Skin of body (tissue), 2 donors: ENCODE measurements around the gene GNAI3. TPM values are rescaled to one million over a fixed set of nuclear protein-coding genes. Genes with fewer than 3 reads are reported as not detected.

Experiments used
- DNase-seq: peaks from one replicate; lab custom pipeline; 2025; lab: John Stamatoyannopoulos, UW
- total RNA-seq: library from RNA; depleted of rRNA; stranded (reverse); fragments of >200 nt; gene quantifications from one replicate; pipeline ENCODE4 v1.2.3, GENCODE V29; 2014

GNAI3 gene
- total RNA-seq, 1 donor from 2014 or later: 11.8 TPM

DNA sequence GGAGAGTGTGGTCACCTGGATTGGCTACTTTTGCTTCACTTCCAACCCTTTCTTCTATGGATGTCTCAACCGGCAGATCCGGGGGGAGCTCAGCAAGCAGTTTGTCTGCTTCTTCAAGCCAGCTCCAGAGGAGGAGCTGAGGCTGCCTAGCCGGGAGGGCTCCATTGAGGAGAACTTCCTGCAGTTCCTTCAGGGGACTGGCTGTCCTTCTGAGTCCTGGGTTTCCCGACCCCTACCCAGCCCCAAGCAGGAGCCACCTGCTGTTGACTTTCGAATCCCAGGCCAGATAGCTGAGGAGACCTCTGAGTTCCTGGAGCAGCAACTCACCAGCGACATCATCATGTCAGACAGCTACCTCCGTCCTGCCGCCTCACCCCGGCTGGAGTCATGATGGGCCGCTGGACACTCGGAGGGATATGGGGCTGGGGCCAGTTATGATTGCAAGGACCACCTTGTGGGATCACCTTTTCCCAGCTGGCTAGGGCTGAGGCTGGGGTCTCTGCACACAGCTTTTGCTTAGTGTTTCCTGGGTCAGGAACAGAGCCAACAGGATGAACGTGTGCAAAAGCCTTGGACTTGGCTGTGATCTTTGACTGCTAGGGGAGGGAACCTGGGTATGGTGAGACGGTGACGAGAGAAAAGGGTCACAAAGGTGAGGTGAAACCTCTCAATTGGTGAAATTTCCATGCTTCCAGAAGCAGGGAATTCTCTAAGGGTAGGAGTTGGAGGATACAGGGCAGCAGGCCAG is 4.3 kb upstream of the GNAI3 start:
- no peak for DNase-seq

DNA sequence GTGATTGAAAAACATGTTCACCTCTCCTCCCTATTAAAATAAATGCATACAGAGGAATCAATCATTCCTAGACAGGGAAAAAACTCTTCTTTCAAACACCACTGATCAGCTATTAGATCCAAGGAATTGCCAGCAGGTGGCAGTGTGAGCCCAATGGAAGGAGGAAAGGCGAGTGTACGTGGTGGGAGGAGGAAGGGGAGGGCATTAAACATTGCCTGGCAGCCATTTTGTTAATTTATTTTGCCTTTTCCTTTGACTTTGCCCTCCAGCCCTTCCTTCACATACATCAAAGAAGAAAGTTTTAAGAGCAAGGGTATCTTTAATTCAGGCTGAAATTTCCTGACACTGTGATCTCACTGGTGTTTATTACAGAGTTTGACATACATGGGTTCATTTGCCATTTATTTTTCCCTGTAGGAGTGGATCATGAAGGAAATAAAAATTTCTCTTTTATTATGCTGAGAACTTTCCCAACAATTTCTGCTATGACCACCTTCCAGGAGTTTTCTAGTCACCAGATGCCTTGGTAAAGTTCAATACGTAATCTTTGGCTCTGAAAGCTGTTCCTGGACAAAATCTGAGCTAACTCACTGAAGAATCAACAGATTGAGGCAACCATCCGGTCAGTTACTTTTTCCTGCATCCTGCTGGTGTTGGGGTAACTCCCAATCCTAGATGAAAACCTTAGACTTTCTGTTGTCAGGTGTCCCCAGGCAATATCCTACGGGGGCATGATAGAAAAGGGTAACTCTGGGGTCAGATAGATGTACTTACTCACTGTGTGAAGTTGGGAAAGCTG is 1.9 kb upstream of the GNAI3 start:
- peak; percentile 87 for DNase-seq

DNA sequence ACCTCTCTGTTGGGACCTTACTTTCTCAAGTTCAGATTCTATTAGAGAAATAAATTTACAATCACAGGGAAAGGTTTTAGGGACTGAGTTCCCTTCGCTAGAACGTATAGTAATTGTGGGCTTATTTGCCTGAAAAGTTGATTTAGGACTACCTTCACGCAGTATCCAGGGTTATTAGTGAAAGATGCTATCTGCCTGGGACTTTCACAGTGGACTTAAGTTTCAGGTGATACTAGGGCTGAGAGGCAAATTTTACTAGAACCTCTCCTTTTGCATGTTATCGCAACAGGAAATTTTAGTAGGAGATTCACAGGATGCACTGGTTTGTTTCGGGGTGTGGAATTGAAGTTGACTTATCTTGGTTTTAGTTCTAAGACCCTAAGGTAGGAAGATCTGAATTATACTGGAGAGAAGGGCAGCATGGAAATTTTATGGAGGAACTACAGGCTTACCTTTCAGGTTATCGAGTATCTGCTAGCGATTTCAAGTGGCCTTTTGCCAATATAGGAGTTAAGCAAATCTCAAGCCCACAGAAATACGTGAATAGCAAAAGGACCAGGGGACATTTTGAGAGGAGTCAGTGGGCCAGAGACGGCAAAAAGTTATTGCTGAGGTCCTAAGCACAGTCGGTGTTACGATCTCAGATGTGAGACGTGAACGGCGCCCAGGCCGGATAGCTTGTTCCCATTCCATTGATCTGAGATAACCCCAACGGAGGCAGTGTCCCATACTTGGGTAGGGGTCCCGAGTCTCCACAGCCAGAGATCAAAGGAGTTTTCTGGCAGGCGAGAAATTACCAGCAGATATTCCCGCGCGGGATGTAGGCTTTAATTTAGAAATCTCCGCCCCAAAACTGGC is 723 bp upstream of the GNAI3 start:
- peak; percentile 50 for DNase-seq

DNA sequence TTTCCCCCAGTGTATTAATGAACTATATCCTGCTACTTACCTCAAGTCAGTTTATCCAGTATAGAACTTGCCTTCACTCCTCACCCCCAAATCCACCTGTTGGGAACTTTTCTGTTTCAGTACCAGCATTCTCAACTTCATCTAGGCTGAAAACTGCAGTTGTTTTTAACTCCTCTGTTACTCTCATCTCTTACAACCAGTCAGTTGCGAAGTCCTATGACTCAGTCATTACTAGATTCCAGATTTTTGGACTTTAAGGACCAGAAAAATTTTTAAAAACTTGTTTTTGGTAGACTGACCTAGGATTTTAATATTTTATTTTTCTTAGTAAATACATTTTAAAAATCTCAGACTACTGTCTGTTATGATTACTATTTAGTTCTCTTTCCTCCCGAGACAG is 8.1 kb downstream of the GNAI3 start:
- DNase-seq: no peak

DNA sequence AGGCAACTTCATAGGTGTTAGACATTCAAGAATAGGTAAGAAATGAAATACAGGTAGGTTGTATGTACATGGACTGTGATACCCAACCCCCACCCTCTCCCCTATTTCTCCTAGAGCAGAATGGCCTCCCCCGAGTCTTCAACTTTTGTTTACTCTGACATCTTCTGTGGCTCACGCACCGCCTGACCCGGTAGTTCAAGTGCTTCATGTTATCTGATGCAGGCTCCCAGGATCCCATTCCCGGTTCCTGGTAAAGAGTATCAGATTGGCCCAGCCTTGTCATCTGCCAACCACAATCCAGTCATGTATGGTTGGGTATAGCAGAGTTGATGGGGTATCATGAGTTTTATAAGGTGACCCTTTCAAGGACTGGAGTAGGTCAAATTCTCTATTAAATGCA is 9.1 kb downstream of the GNAI3 start:
- no peak for DNase-seq

DNA sequence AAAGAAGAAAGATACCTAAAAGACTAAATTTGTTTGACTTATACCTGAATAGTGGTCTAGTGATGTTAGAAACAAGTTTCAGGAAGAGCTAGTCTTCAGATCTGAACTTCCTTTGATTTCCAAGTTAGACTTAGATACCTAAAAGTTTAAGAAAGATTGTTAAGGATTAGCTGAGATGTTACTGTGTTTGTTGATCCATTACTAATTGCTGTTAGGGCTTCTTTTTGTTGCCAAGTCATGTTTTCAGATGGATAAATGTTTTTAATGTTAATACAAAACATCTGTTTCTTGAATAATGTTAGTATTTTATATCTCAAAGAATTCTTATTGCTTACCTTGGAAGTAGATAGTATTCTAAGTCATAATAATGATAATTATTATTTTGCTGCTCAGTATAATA is 11.6 kb downstream of the GNAI3 start:
- DNase-seq: no peak

DNA sequence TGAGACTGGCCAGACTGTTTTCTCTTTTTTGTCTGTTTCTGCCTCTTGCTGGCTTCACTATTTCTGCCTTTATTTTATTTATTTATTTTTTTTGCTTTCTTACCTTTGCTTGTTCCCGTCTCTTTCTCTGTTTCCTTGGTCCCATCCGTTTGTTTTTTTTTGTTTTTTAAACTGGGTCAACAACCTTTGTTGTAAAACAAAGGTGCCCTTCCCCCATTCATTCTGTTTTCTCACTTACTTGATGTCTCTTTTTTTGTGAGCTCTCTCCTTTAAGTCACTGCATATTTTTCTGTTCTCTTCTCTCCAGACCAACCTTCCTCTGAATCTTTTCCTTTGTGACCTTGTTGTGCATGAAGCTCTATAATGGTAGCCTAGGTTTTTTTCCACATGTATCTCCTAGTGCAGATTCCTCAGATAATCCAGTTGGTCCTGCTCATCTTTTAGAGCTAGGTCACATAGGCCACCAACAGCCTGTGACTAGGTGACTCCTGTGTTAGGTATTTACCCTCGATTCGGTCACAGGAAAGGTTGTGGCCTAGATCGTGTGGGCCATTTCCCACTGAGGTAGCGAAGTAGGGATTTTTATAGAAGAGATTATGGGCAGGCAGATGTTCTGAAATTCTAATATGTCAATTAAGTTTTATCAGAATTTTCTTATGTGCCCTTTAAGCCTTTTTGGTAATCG is 15.9 kb downstream of the GNAI3 start:
- DNase-seq: no peak

DNA sequence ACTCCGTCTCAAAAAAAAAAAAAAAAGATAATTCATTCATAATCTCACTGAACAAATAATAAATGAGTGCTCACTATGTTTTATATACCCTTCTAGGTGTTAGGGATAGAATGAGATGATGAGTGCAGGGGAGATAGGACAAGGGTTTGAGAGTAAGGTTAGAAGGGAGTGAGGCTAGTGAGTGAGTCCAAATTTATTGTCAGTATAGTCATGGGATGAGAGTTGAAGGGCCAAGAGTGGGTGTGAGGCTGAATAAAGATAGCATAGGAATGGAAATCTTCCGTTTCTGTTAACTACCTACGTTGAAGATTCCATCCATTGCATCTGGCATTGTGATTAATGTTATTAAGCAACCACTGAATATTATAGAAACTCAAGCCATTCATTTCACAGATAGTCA is 16.8 kb downstream of the GNAI3 start:
- no peak for DNase-seq

DNA sequence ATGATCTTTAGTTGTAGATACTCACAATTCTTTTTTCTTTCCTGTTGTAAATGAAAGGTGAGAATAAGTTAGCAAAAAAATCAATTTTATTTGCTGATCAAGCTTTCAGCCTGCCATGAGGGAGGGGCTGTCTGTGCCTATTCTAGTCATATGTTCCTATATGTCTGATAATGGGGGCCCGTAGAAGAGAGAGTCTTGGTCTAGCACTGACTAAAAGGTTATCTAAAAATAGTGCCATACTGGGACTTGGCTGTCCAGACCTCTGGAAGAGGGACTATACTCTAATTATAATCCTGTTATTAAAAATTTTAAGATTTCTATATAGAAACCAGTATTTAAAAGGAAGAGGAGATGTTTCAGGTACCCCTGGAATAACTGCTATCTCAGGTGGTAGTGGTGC is 18.6 kb downstream of the GNAI3 start:
- DNase-seq: no peak

DNA sequence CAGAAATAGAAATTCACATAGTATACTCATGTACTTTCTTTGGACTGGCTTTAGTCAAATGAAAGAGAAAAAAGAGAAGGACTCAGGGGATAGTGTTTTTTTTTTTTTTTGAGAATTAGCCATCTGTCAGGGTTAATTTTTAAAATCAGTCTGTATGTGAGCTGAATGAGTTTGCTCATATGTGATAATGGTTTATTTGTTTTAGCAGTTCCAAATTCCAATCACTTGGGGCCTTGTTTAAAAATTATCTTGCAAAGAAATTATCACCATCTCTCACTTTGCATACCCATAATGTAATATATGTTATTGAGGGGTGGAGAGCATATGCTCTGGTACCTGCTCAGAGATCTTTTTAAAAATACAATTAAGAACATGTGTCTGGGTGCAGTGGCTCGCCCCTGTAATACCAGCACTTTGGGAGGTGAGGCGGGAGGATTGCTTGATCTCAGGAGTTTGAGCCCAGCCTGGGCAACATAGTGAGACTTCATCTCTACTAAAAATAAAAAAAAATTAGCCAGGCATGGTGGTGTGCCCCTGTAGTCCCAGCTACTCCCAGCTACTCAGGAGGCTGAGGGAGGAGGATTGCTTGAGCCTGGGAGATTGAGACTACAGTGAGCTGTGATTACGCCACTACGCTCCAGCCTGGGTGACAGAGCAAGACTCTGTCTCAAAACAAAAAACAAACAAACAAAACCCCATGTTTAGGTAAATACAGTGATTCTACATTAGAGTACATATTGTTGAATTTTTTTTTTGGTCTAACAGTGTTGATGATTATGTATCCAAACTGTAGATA is 19.7 kb downstream of the GNAI3 start:
- no peak for DNase-seq

DNA sequence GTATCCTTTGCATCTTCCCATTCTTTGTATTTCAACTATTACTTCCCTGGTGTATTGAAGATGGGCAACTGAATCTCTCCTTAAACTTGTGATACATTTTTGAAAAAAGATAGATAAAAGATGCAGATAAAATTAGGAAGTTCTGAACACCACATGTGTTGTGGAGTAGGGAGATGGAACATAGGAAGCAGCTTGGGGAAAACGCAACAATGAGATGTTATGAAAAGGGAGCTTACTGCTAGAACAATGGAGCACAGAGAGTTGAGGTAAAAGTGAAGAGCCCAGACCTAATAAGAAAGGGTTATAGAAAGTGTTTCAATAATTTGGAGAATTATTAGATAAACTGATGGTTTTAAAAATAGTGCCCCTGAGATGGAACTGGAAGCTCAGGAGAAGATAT is 20.9 kb downstream of the GNAI3 start:
- DNase-seq: no peak

DNA sequence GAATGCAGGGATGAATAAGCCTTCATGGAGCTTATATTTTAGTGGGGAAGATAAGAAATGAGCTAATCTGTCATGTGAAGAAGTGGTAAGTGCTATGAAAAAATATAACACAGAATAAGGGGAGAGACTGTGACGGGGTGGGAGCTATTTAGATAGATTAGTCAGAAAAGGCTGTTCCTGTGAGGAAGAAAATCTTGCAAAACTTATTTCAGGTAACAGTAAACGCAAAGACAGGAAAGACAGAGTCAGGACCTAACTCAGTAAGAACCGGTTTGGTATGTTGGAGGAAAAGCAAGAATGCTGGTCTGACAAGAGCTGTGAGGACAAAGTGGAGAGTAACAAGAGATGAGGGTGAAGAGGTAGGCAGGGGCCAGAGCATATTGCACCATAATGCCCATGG is 22.0 kb downstream of the GNAI3 start:
- DNase-seq: no peak

DNA sequence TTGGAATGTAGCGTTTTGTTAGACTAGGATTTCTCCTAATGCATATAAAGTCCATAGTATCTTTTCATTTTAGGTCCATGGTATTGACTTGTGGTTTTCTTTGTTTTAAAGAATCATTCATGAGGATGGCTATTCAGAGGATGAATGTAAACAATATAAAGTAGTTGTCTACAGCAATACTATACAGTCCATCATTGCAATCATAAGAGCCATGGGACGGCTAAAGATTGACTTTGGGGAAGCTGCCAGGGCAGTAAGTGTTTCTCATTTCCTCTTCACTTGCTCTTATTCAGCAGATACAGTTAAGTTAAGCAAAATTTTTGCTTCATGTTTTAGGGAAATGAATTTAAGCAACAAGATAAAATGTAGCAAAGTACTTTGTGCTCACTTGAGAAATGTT is 25.4 kb downstream of the GNAI3 start:
- no peak for DNase-seq

DNA sequence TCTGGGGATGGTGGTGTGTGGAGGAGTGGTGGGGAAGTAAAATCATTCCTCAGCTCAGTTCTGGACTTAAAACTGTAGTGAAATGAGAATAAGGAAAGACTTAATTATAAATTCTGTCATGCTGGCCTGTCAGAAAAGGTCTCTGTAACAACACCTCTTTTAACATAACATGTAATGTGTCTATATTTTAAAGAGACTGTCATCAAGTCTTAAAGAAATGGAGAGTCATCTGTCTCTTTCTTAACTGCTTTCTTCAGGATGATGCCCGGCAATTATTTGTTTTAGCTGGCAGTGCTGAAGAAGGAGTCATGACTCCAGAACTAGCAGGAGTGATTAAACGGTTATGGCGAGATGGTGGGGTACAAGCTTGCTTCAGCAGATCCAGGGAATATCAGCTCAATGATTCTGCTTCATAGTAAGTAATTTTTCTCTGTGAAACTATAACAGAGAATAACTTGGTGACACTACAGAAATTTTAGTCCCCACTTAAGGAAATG is 30.6 kb downstream of the GNAI3 start:
- DNase-seq: no peak

DNA sequence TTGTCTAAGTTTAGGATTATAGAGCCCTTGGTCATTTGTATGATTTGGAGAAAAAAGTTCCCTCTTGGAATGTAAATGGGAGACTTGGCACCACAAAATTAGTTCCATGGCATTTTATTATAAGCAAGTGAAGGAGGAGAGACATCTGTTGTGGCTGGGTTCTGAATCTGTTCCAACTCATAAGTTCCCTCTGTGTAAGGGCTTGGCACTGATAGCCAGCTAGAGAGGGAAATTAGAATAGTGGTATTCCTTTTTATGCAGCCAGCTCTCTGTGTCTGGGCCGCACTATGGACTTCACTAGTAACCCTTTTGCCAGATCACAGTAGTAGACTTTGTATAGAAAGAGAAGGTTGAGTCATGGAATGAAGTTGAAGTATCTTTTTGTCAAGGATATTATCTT is 31.1 kb downstream of the GNAI3 start:
- no peak for DNase-seq

DNA sequence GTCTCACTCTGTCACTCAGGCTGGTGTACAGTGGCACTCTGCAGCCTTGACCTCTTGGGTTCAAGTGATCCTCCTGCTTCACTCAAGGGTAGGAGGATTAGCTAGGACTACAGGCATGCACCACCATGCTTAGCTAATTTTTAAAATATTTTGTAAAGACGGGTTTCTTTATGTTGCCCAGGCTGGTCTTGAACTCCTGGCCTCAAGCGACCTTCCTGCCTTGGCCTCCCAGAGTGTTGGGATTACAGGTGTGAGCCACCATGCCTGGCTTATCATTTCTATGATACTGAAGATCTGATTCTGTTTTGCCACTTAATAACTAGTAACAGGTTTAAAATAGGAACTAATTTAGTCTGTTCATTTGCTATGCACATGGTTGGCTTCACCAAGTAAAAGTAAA is 33.6 kb downstream of the GNAI3 start:
- no peak for DNase-seq

DNA sequence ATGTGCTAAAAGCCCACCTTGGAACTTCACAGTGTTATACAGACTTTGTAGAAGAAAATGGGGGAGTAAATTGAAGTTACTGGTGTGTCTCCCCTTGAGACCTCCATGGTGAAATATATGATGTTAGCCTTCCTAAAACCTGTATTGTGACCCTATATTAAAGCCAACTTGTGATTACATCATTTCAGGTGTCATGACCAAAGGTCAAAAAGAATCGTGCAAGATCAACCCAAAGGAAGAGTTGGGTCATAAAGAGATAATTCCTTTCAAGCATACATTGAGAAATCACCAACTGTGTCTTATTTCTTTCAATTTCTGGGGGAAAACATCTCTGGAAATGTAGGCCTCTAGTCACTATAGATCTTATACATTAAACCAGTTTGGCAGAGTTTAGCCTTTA is 36.4 kb downstream of the GNAI3 start:
- no peak for DNase-seq

DNA sequence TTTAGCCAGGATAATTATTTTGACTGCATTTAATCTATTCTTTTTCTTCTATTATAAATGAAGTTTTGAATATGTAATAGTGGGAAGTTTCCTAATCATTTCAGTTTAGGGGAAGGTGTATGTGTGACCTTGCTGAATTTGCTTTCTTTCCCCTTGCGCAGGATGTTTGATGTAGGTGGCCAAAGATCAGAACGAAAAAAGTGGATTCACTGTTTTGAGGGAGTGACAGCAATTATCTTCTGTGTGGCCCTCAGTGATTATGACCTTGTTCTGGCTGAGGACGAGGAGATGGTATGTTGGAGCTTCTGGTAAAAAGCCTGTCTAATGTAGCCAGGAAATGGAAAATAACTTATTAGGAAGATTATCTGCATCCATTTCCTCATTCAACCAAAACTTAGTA is 37.6 kb downstream of the GNAI3 start:
- DNase-seq: no peak

DNA sequence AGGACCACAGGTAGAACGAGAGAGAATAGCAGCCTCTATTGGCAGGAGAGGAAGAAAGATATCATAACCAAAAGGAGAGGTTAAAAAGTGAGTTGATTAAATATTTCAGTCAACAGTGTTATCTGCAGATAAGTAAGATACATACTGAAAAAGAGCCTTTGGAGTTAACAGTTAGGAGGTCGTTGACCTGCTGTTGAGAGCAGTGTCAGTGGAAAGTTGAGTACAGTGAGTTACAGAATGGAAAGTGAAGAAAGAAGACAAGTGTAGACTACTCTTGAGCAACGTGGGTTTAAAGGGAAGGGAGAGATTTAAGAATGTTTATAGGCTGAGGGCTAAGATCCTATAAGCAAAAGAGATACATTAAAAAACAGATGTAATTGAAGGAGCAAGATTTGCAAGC is 40.8 kb downstream of the GNAI3 start:
- DNase-seq: no peak

DNA sequence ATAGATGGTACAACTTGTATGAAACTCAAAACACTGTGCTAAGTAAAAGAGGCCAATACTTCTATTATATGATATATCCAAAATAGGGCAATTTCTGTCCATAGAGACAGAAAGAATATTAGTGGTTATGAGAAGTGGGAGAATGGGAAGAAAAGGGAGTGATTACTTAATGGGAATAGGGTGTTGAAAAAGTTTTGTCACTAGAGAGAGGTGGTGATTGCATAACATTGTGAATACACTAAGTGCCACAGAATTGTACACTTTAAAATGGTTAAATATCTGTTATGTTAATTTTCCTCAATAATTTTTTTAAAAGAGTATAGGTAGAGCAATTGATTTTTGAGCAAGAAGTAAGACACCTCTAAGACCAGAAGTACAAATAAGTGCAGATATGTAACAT is 41.3 kb downstream of the GNAI3 start:
- DNase-seq: no peak

DNA sequence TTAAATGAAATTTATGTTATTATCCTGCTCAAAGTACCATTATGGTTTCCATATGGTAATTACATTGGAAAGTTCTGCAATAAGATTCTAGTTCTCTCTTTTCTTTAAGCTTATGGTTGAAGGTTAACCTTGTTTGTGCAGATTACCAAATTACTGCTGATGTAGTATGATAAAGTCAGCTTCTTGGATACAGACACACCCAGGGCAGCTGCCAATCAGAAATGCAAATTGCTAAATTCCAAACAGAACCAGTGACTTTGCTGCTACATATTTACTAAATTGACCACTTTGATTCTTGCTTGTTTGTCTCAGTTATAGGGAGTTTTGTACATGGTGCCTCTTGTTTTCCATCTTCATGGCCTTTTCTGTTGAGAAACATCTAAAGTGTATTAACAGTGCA is 44.5 kb downstream of the GNAI3 start:
- no peak for DNase-seq
